Skeletal muscle tissue (tissue), 1 donor: ENCODE data around the gene C20orf141. TPM values are rescaled to one million over a fixed set of nuclear protein-coding genes. Genes with fewer than 3 reads are reported as not detected.

ENCODE experiments used
- total RNA-seq: library from RNA; depleted of rRNA; stranded (reverse); fragments of >200 nt; gene quantifications from one replicate; pipeline ENCODE4 v1.2.3, GENCODE V29; 2014

The C20orf141 gene
- total RNA-seq, 1 donor from 2014 or later = not detected

Other genes starting within 250 kb of the C20orf141 start
- 103 TPM for gene NOP56, start 162.4 kb upstream of the C20orf141 start, total RNA-seq
- 156 TPM for gene IDH3B, start 150.8 kb upstream of the C20orf141 start, total RNA-seq
- gene EBF4, start 122.2 kb upstream of the C20orf141 start, total RNA-seq = 2.6 TPM
- gene CPXM1, start 14.4 kb upstream of the C20orf141 start, total RNA-seq = 26.1 TPM
- not detected for gene TMEM239, start 1.4 kb downstream of the C20orf141 start, total RNA-seq
- gene PCED1A, start 25.7 kb downstream of the C20orf141 start, total RNA-seq = 9.4 TPM
- 28.2 TPM for gene VPS16, start 25.8 kb downstream of the C20orf141 start, total RNA-seq
- 93.4 TPM for gene PTPRA, start 58.5 kb downstream of the C20orf141 start, total RNA-seq
- gene GNRH2, start 228.6 kb downstream of the C20orf141 start, total RNA-seq = not detected
- gene MRPS26, start 231.1 kb downstream of the C20orf141 start, total RNA-seq = 25.6 TPM